HL-60 (cell line): ENCODE measurements around the gene AMHR2.

ENCODE experiments used
- DNase-seq, 2 experiments: peaks; one replicate each; pipeline ENCODE4 v3.0.0-alpha.2; 2010 to 2020; ENCODE audit warnings: low read depth in 1 of 2, low spot score in 1 of 2
- H3K27ac ChIP-seq: fragments of 250-450 bp; sonication (Bioruptor Pico); replicated peaks from 2 replicates; pipeline ENCODE4 v1.5.1; 2020; ENCODE audit warnings: mild to moderate bottlenecking, moderate library complexity
- H3K27me3 ChIP-seq: fragments of 250-450 bp; sonication (Bioruptor Pico); 2 replicates; pipeline ENCODE4 v1.5.1; 2021; ENCODE audit warnings: mild to moderate bottlenecking, moderate library complexity; ENCODE audit not compliant: insufficient read depth, poor library complexity, severe bottlenecking
- H3K4me3 ChIP-seq: replicated peaks from 2 replicates; pipeline ENCODE4 v1.5.1; 2011; ENCODE audit warnings: mild to moderate bottlenecking, control low read depth, low read length; ENCODE audit not compliant: insufficient read depth
- CTCF ChIP-seq: IDR thresholded peaks from one replicate; pipeline ENCODE4 v1.5.1; 2011; ENCODE audit warnings: low read length, control low read depth, inconsistent platforms; ENCODE audit not compliant: insufficient read depth
- GABPA ChIP-seq: IDR thresholded peaks from 2 replicates; pipeline ENCODE4 v1.6.1; 2012; ENCODE audit warnings: low read depth
- POLR2AphosphoS5 ChIP-seq: IDR thresholded peaks from 2 replicates; pipeline ENCODE4 v1.6.1; 2012; ENCODE audit warnings: low read depth
- REST ChIP-seq: IDR thresholded peaks from 2 replicates; pipeline ENCODE4 v1.6.1; 2012; ENCODE audit warnings: low read depth; ENCODE audit not compliant: insufficient replicate concordance
- SPI1 ChIP-seq: IDR thresholded peaks from 2 replicates; pipeline ENCODE4 v1.6.1; 2012; ENCODE audit warnings: low read depth, mild to moderate bottlenecking, borderline replicate concordance

The AMHR2 gene

GRCh38 chr12:53454707-53455106 lies 31.1 kb downstream of the AMHR2 start:
- no peak for TF ChIP-seq SPI1
- TF ChIP-seq CTCF, result no peak
- TF ChIP-seq GABPA, result no peak
- no peak for TF ChIP-seq REST
- TF ChIP-seq POLR2AphosphoS5, result no peak
- H3K4me3 ChIP-seq, result no peak overlapping the region
- no peaks in the 10 kb centered on the region for H3K27me3 ChIP-seq
- no peak for DNase-seq
- no peak overlapping the region for H3K27ac ChIP-seq

GRCh38 chr12:53456654-53457366 lies 33.2 kb downstream of the AMHR2 start:
- Histone ChIP-seq H3K27me3 (no peaks in the 10 kb centered on the region), H3K4me3 (no peak overlapping the region), H3K27ac (no peak overlapping the region)
- TF ChIP-seq CTCF (no peak), POLR2AphosphoS5 (peak; percentile 37; the same call in 1 of the 2 replicates)
- no peak for DNase-seq

GRCh38 chr12:53459097-53459496 lies 35.4 kb downstream of the AMHR2 start:
- TF ChIP-seq SPI1, result no peak
- no peak for TF ChIP-seq GABPA
- TF ChIP-seq CTCF, result no peak
- TF ChIP-seq REST, result no peak
- TF ChIP-seq POLR2AphosphoS5, result no peak
- H3K27me3 ChIP-seq, result no peaks in the 10 kb centered on the region

GRCh38 chr12:53461059-53461458 lies 37.4 kb downstream of the AMHR2 start:
- H3K27me3 ChIP-seq, result no peaks in the 10 kb centered on the region
- H3K4me3 ChIP-seq, result no peak overlapping the region
- DNase-seq, result no peak
- TF ChIP-seq GABPA, result no peak
- no peak for TF ChIP-seq REST
- TF ChIP-seq POLR2AphosphoS5, result no peak
- no peak for TF ChIP-seq SPI1
- no peak for TF ChIP-seq CTCF
- no peak overlapping the region for H3K27ac ChIP-seq

More at GRCh38 chr12:53459097-53459496, 35.4 kb downstream of the AMHR2 start:
- H3K4me3 ChIP-seq, result no peak overlapping the region
- DNase-seq, result no peak
- H3K27ac ChIP-seq, result no peak overlapping the region
